HepG2 (cell line): ENCODE measurements around the gene COG4. TPM values are rescaled to one million over a fixed set of nuclear protein-coding genes. Genes with fewer than 3 reads are reported as not detected.

Experiments used
- ATF7-NPFF ChIP-seq: sonication (generic); formaldehyde crosslinking; IDR thresholded peaks from 2 replicates; pipeline ENCODE4 v1.8.1; 2023; ENCODE audit warnings: mild to moderate bottlenecking, low read depth, missing genetic modification reagents, moderate library complexity
- CSRNP2 ChIP-seq: sonication (generic); formaldehyde crosslinking; conservative IDR thresholded peaks from 2 replicates; pipeline ENCODE4 v1.8.0; 2022; ENCODE audit warnings: low read depth, missing genetic modification reagents
- DBP ChIP-seq: sonication (generic); formaldehyde crosslinking; IDR thresholded peaks from 2 replicates; pipeline ENCODE4 v1.4.0; 2020; ENCODE audit warnings: missing genetic modification reagents; ENCODE audit errors: not compliant biosample characterization
- ELF4 ChIP-seq: sonication (generic); formaldehyde crosslinking; IDR thresholded peaks from 2 replicates; pipeline ENCODE4 v1.5.0; 2020; ENCODE audit warnings: missing genetic modification reagents, mild to moderate bottlenecking, moderate library complexity, borderline replicate concordance
- FOXP1 ChIP-seq, 2 experiments: fragments of 450-650 bp in 1 of 2; IDR thresholded peaks; 2 replicates each; pipeline ENCODE4 v1.6.1; 2017 to 2018; ENCODE audit warnings: antibody characterized with exemption in 1 of 2
- MEF2D ChIP-seq: sonication (generic); formaldehyde crosslinking; IDR thresholded peaks from 2 replicates; pipeline ENCODE4 v1.5.1; 2020; ENCODE audit warnings: mild to moderate bottlenecking, missing genetic modification reagents
- PAX8 ChIP-seq: sonication (generic); formaldehyde crosslinking; IDR thresholded peaks from 2 replicates; pipeline ENCODE4 v1.8.0; 2022; ENCODE audit warnings: mild to moderate bottlenecking, missing genetic modification reagents, borderline replicate concordance
- TGIF2 ChIP-seq: IDR thresholded peaks from 2 replicates; pipeline ENCODE4 v1.6.1; 2016; ENCODE audit warnings: control low read depth, missing compliant biosample characterization
- TMF1 ChIP-seq: sonication (generic); formaldehyde crosslinking; IDR thresholded peaks from 2 replicates; pipeline ENCODE4 v1.8.1; 2022; ENCODE audit warnings: low read depth, missing genetic modification reagents
- ZBTB40 ChIP-seq, 2 experiments: fragments of 450-650 bp in 1 of 2; sonication (generic) in 1 of 2; formaldehyde crosslinking in 1 of 2; IDR thresholded peaks; 2 replicates each; pipeline versions ENCODE4 v1.6.1 to v1.8.0; 2016 to 2022; ENCODE audit warnings: antibody characterized with exemption in 1 of 2, mild to moderate bottlenecking in 1 of 2, missing genetic modification reagents in 1 of 2
- ZNF605 ChIP-seq: sonication (generic); formaldehyde crosslinking; IDR thresholded peaks from 2 replicates; pipeline ENCODE4 v1.8.0; 2022; ENCODE audit warnings: mild to moderate bottlenecking, missing genetic modification reagents
- ZNF766 ChIP-seq: sonication (generic); formaldehyde crosslinking; IDR thresholded peaks from 2 replicates; pipeline ENCODE4 v1.5.0; 2020; ENCODE audit warnings: missing genetic modification reagents, borderline replicate concordance
- polyA plus RNA-seq, 8 experiments: library from polyadenylated mRNA; depleted of rRNA in 3 of 8; stranded (reverse) in 7 of 8; unstranded in 1 of 8; fragments of >200 nt; fragmentation: Illumina TruSeq in 4 of 8; extraction: Trizol in 4 of 8; gene quantifications; 2 replicates each; pipeline versions ENCODE4 v1.2.1 to v1.2.3, GENCODE V29; 2011 to 2016; ENCODE audit warnings: low read depth in 4 of 8, missing spikeins in 1 of 8, mixed read lengths in 1 of 8; ENCODE audit not compliant: insufficient read depth in 1 of 8
- total RNA-seq, 5 experiments: library from RNA; depleted of rRNA; stranded (reverse); fragments of >200 nt; fragmentation: Illumina TruSeq; extraction: Trizol; gene quantifications; 2 replicates each; pipeline ENCODE4 v1.2.3, GENCODE V29; 2016; ENCODE audit warnings: low read depth in 1 of 5
- TF ChIP-seq, protein P1 (sequence below): sonication (generic); formaldehyde crosslinking; IDR thresholded peaks from 2 replicates; pipeline ENCODE4 v1.4.0; 2020; ENCODE audit warnings: missing genetic modification reagents, mild to moderate bottlenecking, borderline replicate concordance

Gene COG4
- total and polyA plus RNA-seq, 2 of the 13 experiments (the other 11 are each of a cell fraction or from before 2014, with no cell fraction given), result 51.1 to 73.8 TPM

- TF ChIP-seq ZBTB40 (IDR thresholded peaks at IDR 0.05) (no peak), ZBTB40 (CRISPR knock-in tag; IDR thresholded peaks at IDR 0.05) (0 out of 2 replicates have a peak, but pooled peaks have one; percentile 51), TGIF2 (CRISPR knock-in tag) (peak; percentile 26; the same call in 1 of the 2 replicates), ZNF605 (CRISPR knock-in tag) (peak; percentile 87; the same call in 1 of the 2 replicates), CSRNP2 (CRISPR knock-in tag) (no peak), FOXP1 (IDR thresholded peaks at IDR 0.05) (no peak), FOXP1 (CRISPR knock-in tag; IDR thresholded peaks at IDR 0.05) (no peak), ELF4 (no peak), ATF7-NPFF (CRISPR knock-in tag) (no peak), DBP (CRISPR knock-in tag) (no peak), TMF1 (no peak; the same call in 1 of the 2 replicates), ZNF766 (CRISPR knock-in tag) (0 out of 2 replicates have a peak, but pooled peaks have one; percentile 64), PAX8 (no peak), MEF2D (CRISPR knock-in tag) (0 out of 2 replicates have a peak, but pooled peaks have one; percentile 16)
- TF ChIP-seq, protein P1, sequence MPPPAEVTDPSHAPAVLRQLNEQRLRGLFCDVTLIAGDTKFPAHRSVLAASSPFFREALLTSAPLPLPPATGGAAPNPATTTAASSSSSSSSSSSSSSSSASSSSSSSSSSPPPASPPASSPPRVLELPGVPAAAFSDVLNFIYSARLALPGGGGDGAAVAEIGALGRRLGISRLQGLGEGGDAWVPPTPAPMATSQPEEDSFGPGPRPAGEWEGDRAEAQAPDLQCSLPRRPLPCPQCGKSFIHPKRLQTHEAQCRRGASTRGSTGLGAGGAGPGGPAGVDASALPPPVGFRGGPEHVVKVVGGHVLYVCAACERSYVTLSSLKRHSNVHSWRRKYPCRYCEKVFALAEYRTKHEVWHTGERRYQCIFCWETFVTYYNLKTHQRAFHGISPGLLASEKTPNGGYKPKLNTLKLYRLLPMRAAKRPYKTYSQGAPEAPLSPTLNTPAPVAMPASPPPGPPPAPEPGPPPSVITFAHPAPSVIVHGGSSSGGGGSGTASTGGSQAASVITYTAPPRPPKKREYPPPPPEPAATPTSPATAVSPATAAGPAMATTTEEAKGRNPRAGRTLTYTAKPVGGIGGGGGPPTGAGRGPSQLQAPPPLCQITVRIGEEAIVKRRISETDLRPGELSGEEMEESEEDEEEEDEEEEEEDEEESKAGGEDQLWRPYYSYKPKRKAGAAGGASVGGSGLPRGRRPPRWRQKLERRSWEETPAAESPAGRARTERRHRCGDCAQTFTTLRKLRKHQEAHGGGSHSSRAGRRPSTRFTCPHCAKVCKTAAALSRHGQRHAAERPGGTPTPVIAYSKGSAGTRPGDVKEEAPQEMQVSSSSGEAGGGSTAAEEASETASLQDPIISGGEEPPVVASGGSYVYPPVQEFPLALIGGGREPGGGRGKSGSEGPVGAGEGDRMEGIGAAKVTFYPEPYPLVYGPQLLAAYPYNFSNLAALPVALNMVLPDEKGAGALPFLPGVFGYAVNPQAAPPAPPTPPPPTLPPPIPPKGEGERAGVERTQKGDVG (CRISPR knock-in tag), result no peak
Measured at GRCh38 chr16:70523076-70523742, at the start of gene COG4 (continued).
